Stimulated activated CD4-positive, alpha-beta T cell treated with anti-CD3 and anti-CD28 coated beads, Interleukin-2, amount 100 ng/mL, for 48 hours (primary cell): Measurements from ENCODE around the gene SCARF2.

ENCODE experiments used
- DNase-seq, 2 donors: peaks; one replicate each; pipeline ENCODE4 v3.0.0-alpha.2; 2020

The SCARF2 gene

GRCh38 chr22:20408891-20409290 is 28.7 kb downstream of the SCARF2 start:
- DNase-seq, result no peak

GRCh38 chr22:20407829-20408228 is 29.8 kb downstream of the SCARF2 start:
- no peak for DNase-seq

- no peak for DNase-seq
These were observed 30.8 kb downstream of the SCARF2 start for GRCh38 chr22:20406686-20407408.

- no peak for DNase-seq
These were observed 31.5 kb downstream of the SCARF2 start for GRCh38 chr22:20405931-20406685.

- no peak for DNase-seq
These were observed 32.2 kb downstream of the SCARF2 start for GRCh38 chr22:20405291-20405930.

- DNase-seq, result no peak
These were observed 32.7 kb downstream of the SCARF2 start for GRCh38 chr22:20404881-20405280.

GRCh38 chr22:20403779-20404140 is 33.9 kb downstream of the SCARF2 start:
- no peak for DNase-seq

- no peak for DNase-seq
These were observed 34.5 kb downstream of the SCARF2 start for GRCh38 chr22:20402960-20403778.

GRCh38 chr22:20401376-20402014 is 36.1 kb downstream of the SCARF2 start:
- DNase-seq, result no peak

GRCh38 chr22:20400606-20401375 is 36.8 kb downstream of the SCARF2 start:
- DNase-seq, result no peak

GRCh38 chr22:20399866-20400605 is 37.6 kb downstream of the SCARF2 start:
- no peak for DNase-seq

- DNase-seq, result no peak
These were observed 39.2 kb downstream of the SCARF2 start for GRCh38 chr22:20398420-20398819.

- DNase-seq, result no peak
These were observed 40.1 kb downstream of the SCARF2 start for GRCh38 chr22:20397498-20397897.

GRCh38 chr22:20396639-20397038 is 41.0 kb downstream of the SCARF2 start:
- DNase-seq, result no peak

GRCh38 chr22:20395907-20396287 is 41.7 kb downstream of the SCARF2 start:
- no peak for DNase-seq

GRCh38 chr22:20395181-20395906 is 42.3 kb downstream of the SCARF2 start:
- DNase-seq, result no peak

- DNase-seq, result peak; percentile 71
These were observed 43.7 kb downstream of the SCARF2 start, which contains the start of gene ZNF74 for GRCh38 chr22:20393705-20394476. TSS of gene ZNF74 (plus strand) at chr22:20394151. CDS start at chr22:20394629, 478 bp downstream.

GRCh38 chr22:20392983-20393704 is 44.5 kb downstream of the SCARF2 start:
- no peak for DNase-seq
